NCI-H2196 (cell line): ENCODE measurements around the gene ATG2B.

ENCODE experiments used
- DNase-seq: peaks from one replicate; lab custom pipeline; 2025; ENCODE audit not compliant: unreplicated experiment; lab: John Stamatoyannopoulos, UW

ATG2B gene

DNA sequence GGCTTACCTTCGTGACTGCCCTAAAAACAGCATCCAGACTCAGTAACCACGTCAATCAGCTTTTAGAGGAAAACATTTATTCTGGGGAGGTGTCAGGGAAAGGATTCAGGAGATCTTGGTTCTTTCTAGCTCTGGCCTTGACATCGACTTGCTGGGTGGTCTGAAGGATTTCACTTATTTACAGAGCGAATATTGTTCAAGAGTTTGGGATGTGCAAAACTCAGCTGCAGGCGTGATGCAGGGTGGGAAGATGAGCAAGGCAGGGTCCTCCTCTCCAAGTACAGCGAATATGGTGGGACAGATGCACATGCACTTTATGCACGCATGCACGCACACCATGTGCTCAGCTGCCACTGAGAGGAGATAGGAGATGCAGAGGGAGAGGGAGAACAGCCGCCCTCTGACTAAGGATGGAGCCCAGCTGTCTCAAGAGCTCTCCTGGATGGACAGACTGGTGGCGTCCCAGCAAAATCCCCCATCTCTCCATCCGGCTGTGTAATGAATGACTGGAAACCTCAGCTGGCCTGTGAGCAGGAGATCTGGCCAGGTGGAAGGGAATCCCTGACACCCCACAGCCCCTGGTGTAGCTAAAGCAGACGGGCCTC, 131.5 kb downstream of the ATG2B start:
- DNase-seq: no peak

DNA sequence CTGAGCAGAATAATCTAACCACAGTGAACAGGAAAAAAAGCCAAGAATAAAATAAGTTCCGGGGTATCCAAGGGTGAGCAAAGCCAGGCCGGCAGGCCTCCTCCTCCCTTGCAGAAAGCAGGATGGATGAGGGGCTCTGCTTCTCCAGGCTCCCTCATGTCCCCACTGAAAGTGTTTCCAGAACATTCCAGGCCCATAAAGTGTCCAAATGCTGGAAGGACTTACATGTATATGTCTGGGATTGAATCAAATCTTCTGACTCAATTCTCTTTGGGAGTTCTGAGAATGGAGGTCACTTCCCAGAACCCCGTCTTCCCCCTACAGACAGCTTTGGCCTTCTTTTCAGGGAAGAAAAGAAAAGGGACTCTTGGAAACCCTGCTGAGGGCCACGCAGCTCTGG, 132.1 kb downstream of the ATG2B start:
- no peak for DNase-seq

DNA sequence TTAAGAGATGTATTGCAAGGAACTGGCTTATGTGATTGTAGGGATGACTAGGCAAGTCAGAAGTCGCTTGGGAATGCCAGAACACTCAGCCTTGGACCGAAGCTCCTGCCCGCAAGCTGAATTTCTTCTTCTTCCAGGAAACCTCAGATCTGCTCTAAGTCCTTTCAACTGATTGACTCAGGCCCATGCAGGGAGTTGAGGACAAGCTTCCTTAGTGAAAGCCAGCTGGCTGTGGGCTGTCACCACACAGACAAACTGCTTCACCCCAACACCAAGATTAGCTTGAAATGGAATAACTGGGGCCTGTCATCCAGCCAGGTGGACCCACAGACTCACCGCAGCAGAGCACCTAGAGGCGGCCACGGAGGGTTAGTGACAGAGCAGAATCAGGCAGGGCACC, 133.8 kb downstream of the ATG2B start:
- DNase-seq: no peak
